ENCODE results near the gene TUBA8.

The TUBA8 gene

DNA sequence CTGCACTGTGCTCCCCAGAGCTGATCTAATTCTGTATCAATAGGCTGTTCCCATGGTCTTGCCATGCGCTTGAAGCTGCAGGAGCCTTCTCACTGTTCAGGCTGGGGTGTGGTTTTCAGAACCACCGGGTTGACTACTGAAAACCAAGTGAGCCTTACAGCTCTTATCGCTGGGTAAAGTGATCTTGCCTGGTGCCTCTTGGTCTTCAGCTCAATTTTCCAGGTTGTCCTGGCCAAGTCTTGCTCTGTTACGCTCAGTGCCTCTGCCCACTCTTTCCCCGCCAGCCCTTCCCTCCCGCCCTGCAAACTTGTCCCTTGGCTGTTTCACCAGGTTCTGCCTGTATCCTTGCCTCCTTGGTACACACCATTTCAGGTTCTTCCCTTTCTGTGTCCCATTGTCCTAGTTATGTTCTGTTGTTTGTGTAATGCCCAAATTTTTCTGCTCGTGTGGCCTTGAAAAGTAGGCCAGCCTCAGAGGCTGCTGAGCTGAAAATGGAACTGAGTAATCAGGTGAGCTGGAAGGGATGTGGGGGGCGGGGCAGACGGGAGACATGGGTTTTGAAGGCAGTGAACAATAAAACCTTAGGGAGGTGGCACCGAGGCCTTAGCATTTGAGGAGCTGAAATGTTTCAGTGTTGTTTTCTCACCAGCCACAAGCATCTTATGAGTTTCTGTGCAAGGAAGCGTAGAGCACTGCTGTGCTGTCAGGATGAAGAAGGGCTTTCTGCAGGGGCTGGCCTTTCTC lies 21.6 kb upstream of the TUBA8 start:
- no peak overlapping the region for H3K4me3 ChIP-seq (ENCODE audit: low read depth, low read length)
- DNase-seq (ENCODE audit: low read depth) = no peak
- TF ChIP-seq, protein P1, sequence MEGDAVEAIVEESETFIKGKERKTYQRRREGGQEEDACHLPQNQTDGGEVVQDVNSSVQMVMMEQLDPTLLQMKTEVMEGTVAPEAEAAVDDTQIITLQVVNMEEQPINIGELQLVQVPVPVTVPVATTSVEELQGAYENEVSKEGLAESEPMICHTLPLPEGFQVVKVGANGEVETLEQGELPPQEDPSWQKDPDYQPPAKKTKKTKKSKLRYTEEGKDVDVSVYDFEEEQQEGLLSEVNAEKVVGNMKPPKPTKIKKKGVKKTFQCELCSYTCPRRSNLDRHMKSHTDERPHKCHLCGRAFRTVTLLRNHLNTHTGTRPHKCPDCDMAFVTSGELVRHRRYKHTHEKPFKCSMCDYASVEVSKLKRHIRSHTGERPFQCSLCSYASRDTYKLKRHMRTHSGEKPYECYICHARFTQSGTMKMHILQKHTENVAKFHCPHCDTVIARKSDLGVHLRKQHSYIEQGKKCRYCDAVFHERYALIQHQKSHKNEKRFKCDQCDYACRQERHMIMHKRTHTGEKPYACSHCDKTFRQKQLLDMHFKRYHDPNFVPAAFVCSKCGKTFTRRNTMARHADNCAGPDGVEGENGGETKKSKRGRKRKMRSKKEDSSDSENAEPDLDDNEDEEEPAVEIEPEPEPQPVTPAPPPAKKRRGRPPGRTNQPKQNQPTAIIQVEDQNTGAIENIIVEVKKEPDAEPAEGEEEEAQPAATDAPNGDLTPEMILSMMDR (conservative IDR thresholded peaks at IDR 0.05; ENCODE audit: low read depth, low read length) = no peak

DNA sequence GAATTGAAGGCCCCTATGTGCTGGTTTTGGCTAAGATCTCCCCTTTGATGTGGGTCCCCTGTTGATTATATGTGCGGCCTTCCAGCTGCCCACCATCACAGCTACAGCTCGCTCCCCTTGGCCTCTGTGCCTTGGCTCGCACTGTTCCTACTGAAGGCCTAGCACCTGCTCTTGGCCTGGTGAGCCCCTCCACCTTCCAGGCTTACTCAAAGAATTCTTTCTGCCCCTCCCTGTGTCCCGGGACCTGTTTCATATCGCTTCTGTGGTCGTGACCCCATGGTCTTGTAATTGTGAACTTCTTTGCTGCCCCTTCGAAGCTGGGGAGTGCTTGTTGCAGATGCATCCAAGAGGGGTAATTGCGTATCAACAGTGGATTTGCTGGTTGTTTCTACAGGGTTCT lies 20.3 kb upstream of the TUBA8 start:
- no peak for DNase-seq (ENCODE audit: low read depth)
- TF ChIP-seq, protein P1 (conservative IDR thresholded peaks at IDR 0.05; ENCODE audit: low read depth, low read length) = no peak
- H3K4me3 ChIP-seq (ENCODE audit: low read depth, low read length) = no peak overlapping the region

- H3K4me3 ChIP-seq (ENCODE audit: low read depth, low read length) = no peak overlapping the region
- DNase-seq (ENCODE audit: low read depth) = no peak
- TF ChIP-seq, protein P1 (conservative IDR thresholded peaks at IDR 0.05; ENCODE audit: low read depth, low read length) = no peak
These were observed 19.1 kb upstream of the TUBA8 start for GRCh38 chr22:18091478-18091877.

- TF ChIP-seq, protein P1 (conservative IDR thresholded peaks at IDR 0.05; ENCODE audit: low read depth, low read length) = no peak
- H3K4me3 ChIP-seq (ENCODE audit: low read depth, low read length) = no peak overlapping the region
- DNase-seq (ENCODE audit: low read depth) = no peak
These were observed 18.6 kb upstream of the TUBA8 start for GRCh38 chr22:18091916-18092526.

- H3K4me3 ChIP-seq (ENCODE audit: low read depth, low read length) = no peak overlapping the region
- DNase-seq (ENCODE audit: low read depth) = no peak
- TF ChIP-seq, protein P1 (conservative IDR thresholded peaks at IDR 0.05; ENCODE audit: low read depth, low read length) = no peak
These were observed 16.9 kb upstream of the TUBA8 start for GRCh38 chr22:18093661-18094060.

GRCh38 chr22:18095101-18095805 lies 15.4 kb upstream of the TUBA8 start:
- no peak overlapping the region for H3K4me3 ChIP-seq (ENCODE audit: low read depth, low read length)
- DNase-seq (ENCODE audit: low read depth) = no peak
- TF ChIP-seq, protein P1 (conservative IDR thresholded peaks at IDR 0.05; ENCODE audit: low read depth, low read length) = no peak

Measured in choroid plexus epithelial cell (primary cell).